GM12878 (cell line): Measurements from ENCODE around the gene MAX. TPM values are rescaled to one million over a fixed set of nuclear protein-coding genes. Genes with fewer than 3 reads are reported as not detected.

ENCODE experiments used
- ATAC-seq: fragments of 200-7000 bp; cut with Tn5 transposase; 3 replicates; pipeline ENCODE4 v1.9.1; 2020; ENCODE audit warnings: mild to moderate bottlenecking, moderate library complexity
- BruUV-seq: library from RNA; stranded (reverse); fragments of 400-500 nt; replicated peaks from 2 replicates; lab custom pipeline; 2021; lab: Mats Ljungman, UMichigan
- CTCF ChIA-PET: fragments of 300-600 bp; sonication (Branson Sonifier 250); formaldehyde crosslinking; extraction: SDS; loops from one replicate; lab custom pipeline; 2021; ENCODE audit warnings: inconsistent platforms; lab: Yijun Ruan, JAX
- POLR2A ChIA-PET: fragments of 350-600 bp; formaldehyde crosslinking; extraction: SDS; loops from one replicate; lab custom pipeline; 2021; ENCODE audit warnings: inconsistent platforms; lab: Charles Lee
- RAD21 ChIA-PET: fragments of 300-600 bp; sonication (Branson Sonifier 250); formaldehyde crosslinking; loops from one replicate; lab custom pipeline; 2023; ENCODE audit warnings: antibody characterized with exemption; ENCODE audit not compliant: unreplicated experiment; lab: Charles Lee
- SMC1A ChIA-PET: fragments of 300-600 bp; sonication (Branson Sonifier 250); formaldehyde crosslinking; loops from one replicate; lab custom pipeline; 2023; ENCODE audit not compliant: unreplicated experiment, uncharacterized antibody; lab: Charles Lee
- DNase-seq: peaks from one replicate; pipeline ENCODE4 v3.0.0-alpha.2; 2011; ENCODE audit warnings: low read depth, low spot score
- FAIRE-seq: peaks from 3 replicates; lab custom pipeline; 2011; peaks lifted over from hg19 to GRCh38; lab: Jason Lieb, UNC
- H2AFZ ChIP-seq: 2 replicates; pipeline ENCODE4 v1.6.0; 2011; ENCODE audit warnings: low read depth, low read length, control low read depth; ENCODE audit not compliant: control insufficient read depth
- H3K27ac ChIP-seq: 2 replicates; pipeline ENCODE4 v1.5.1; 2011; ENCODE audit warnings: control low read depth; ENCODE audit not compliant: control insufficient read depth, insufficient read depth
- H3K27me3 ChIP-seq, 2 experiments: replicated peaks in 1 of 2; 2 replicates each; pipeline versions ENCODE4 v1.6.0 to v1.6.1; 2011; ENCODE audit warnings: low read length in 1 of 2; ENCODE audit not compliant: control insufficient read depth in 2 of 2, insufficient read depth in 2 of 2
- H3K36me3 ChIP-seq, 2 experiments: 2 replicates each; pipeline ENCODE4 v1.5.1; 2011; ENCODE audit warnings: low read length in 1 of 2; ENCODE audit not compliant: control insufficient read depth in 2 of 2, insufficient read depth in 2 of 2
- H3K4me1 ChIP-seq: 2 replicates; pipeline ENCODE4 v1.6.1; 2011; ENCODE audit warnings: mild to moderate bottlenecking, low read length, moderate library complexity, mixed read lengths; ENCODE audit not compliant: control insufficient read depth, insufficient read depth
- H3K4me2 ChIP-seq: 2 replicates; pipeline ENCODE4 v1.6.0; 2011; ENCODE audit warnings: control low read depth; ENCODE audit not compliant: control insufficient read depth, insufficient read depth
- H3K4me3 ChIP-seq: fragments of 200-600 bp; sonication (generic); 2 replicates; pipeline ENCODE4 v1.5.1; 2016
- H3K79me2 ChIP-seq: 2 replicates; pipeline ENCODE4 v1.6.0; 2011; ENCODE audit warnings: low read length; ENCODE audit not compliant: control insufficient read depth, insufficient read depth
- H3K9ac ChIP-seq: 2 replicates; pipeline ENCODE4 v1.8.0; 2011; ENCODE audit warnings: low read length, control low read depth, mixed read lengths; ENCODE audit not compliant: control insufficient read depth, insufficient read depth
- H3K9me3 ChIP-seq: replicated peaks from 3 replicates; pipeline ENCODE4 v1.5.1; 2011; ENCODE audit warnings: mild to moderate bottlenecking, low read length; ENCODE audit not compliant: control insufficient read depth, insufficient read depth
- H4K20me1 ChIP-seq: 2 replicates; pipeline ENCODE4 v1.6.0; 2011; ENCODE audit not compliant: control insufficient read depth, insufficient read depth
- ASH2L ChIP-seq: fragments of 300-600, 200-600 bp; sonication (generic); IDR thresholded peaks from 2 replicates; pipeline ENCODE4 v1.6.1; 2017; ENCODE audit warnings: low read depth, mild to moderate bottlenecking, borderline replicate concordance
- CBFB ChIP-seq: IDR thresholded peaks from 2 replicates; pipeline ENCODE4 v1.6.1; 2016; ENCODE audit warnings: antibody characterized with exemption, low read depth
- DPF2 ChIP-seq: fragments of 450-650 bp; IDR thresholded peaks from 2 replicates; pipeline ENCODE4 v1.6.1; 2017; ENCODE audit warnings: mild to moderate bottlenecking
- IKZF2 ChIP-seq, 2 experiments: fragments of 450-650 bp; IDR thresholded peaks; 2 replicates each; pipeline ENCODE4 v1.6.1; 2017; ENCODE audit warnings: mild to moderate bottlenecking in 2 of 2, moderate library complexity in 2 of 2
- LARP7 ChIP-seq: fragments of 450-650 bp; IDR thresholded peaks from 2 replicates; pipeline ENCODE4 v1.6.1; 2017; ENCODE audit warnings: mild to moderate bottlenecking
- MXI1 ChIP-seq: fragments of 150-350 bp; IDR thresholded peaks from 2 replicates; pipeline ENCODE4 v1.6.1; 2011; ENCODE audit warnings: low read depth, mild to moderate bottlenecking, inconsistent platforms, low read length, improper control_type of control experiment
- SMAD5 ChIP-seq: IDR thresholded peaks from 2 replicates; pipeline ENCODE4 v1.6.1; 2016; ENCODE audit warnings: antibody characterized with exemption, low read depth
- YY1 ChIP-seq: IDR thresholded peaks from 2 replicates; pipeline ENCODE4 v1.6.1; 2011; ENCODE audit warnings: low read depth, mild to moderate bottlenecking, low read length
- whole genome bisulfite sequencing: methylation state at CpG from one replicate; pipeline ENCODE4 v1.1.6; 2016; ENCODE audit warnings: low lambda C conversion rate; ENCODE audit not compliant: insufficient replicate concordance, insufficient coverage; ENCODE audit errors: missing lambda C conversion rate; 5-methylcytosine and 5-hydroxymethylcytosine counted together
- in situ Hi-C: fragments of 300-500 bp; cut with MboI; formaldehyde crosslinking; loops from 9 replicates; pipeline ENCODE4 v1.14.3; 2018; ENCODE audit warnings: mixed read lengths
- intact Hi-C: fragments of 100-400 bp; cut with micrococcal nuclease; formaldehyde crosslinking; loops from one replicate; pipeline ENCODE4 v1.14.2; 2022; ENCODE audit not compliant: unreplicated experiment
- polyA plus RNA-seq, 11 experiments: library from polyadenylated mRNA; depleted of rRNA in 4 of 11; unstranded in 6 of 11; stranded (reverse) in 5 of 11; fragments of >200 nt; fragmentation: Nextera tagmentation in 4 of 11; fragmentation: Illumina TruSeq in 1 of 11; extraction: Ambion mirVana in 4 of 11; extraction: Trizol in 1 of 11; gene quantifications; 1 replicate in 1 of 11; 2 replicates in 10 of 11; pipeline versions ENCODE4 v1.2.1 to v1.2.3, GENCODE V29; 2011 to 2016; ENCODE audit warnings: inconsistent platforms in 2 of 11, missing spikeins in 2 of 11, low read depth in 1 of 11
- total RNA-seq, 4 experiments: library from RNA; depleted of rRNA in 3 of 4; stranded (reverse); fragments of >200 nt in 3 of 4; fragmentation: Illumina TruSeq in 1 of 4; extraction: Trizol in 1 of 4; gene quantifications; 2 replicates each; pipeline versions ENCODE4 v1.2.1 to v1.2.3, GENCODE V29; 2013 to 2021
- TF ChIP-seq, protein P1 (sequence below): fragments of 450-650 bp; conservative IDR thresholded peaks from 2 replicates; pipeline ENCODE4 v1.6.1; 2017; ENCODE audit warnings: mild to moderate bottlenecking, moderate library complexity

Gene MAX
- total and polyA plus RNA-seq, 10 of the 15 experiments (the other 5 are each of a cell fraction or from before 2014, with no cell fraction given): 21.5 to 122 (median 67.5) TPM

DNA sequence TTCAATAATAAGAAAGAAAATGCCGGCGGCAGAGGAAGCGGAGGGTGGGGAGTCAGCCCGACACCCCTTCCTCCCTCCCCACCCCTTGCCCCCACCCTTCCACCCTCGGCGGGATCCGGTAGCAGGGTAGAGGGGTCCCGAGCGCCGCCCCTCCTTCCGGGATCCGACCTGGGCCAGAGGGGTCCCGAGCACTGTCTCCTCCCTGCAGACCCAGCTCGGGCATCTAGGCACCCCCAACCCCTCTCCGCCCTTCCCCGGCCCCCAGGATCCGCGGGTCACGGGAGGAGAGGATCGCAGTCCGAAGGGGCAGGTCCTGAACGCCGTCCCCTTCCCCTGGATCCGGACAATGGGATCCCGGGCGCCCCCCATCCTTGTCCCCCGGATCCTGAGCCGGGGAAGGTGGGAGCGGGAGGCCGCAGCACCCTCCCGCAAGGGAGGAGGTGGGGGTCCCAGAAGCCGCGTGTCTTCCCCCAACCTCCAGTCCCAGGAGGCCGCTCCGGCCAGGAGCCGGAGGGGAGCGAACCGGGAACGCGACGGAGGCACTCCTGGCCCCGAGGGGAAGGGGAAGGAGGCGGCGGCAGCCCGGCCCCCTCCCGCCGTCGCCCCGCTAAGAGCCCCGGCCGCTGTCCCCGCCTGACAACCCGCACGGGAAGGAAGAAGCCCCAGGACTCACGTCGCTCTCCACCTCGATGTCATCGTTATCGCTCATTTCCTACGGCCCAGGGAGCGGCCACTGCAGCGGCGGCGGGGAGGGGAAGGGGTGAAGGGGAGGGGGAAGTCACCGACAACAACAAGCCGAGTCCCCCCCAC, 481 bp downstream of the MAX start:
- Histone ChIP-seq H3K4me3 (peak overlapping the region; percentile 91), H4K20me1 (no peaks in the 10 kb centered on the region), H3K9me3 (no peaks in the 10 kb centered on the region), H3K27ac (peak overlapping the region; percentile 82), H2AFZ (peak overlapping the region; percentile 53), H3K4me1 (peaks cover 9% of the 10 kb centered on the region), H3K36me3 (peaks cover 0 to 4% of the 10 kb centered on the region in 2 experiments; a peak in 1 of 4 replicates), H3K79me2 (peaks cover 51% of the 10 kb centered on the region), H3K9ac (peak overlapping the region; percentile 81), H3K27me3 (no peaks in the 10 kb centered on the region), H3K4me2 (peak overlapping the region; percentile 48; the same call in 1 of the 2 replicates)
- ChIA-PET CTCF (no interaction called here), RAD21 (interaction anchor here (0.8 to 1.6 kb wide), 5 partner anchors 67 to 723 kb away, joined by 3 to 6 read pairs (median 3); partner anchors contain the start of gene FNTB), POLR2A (no interaction called here), SMC1A (interaction anchor here (1.0 to 1.4 kb wide), 3 partner anchors 14 to 115 kb away, joined by 3 to 4 read pairs (median 4); partner anchors contain the start of gene FNTB)
- no TSS peak for BruUV-seq
- DNase-seq (no peak), ATAC-seq (peak; percentile 58), FAIRE-seq (no peak)
- in situ Hi-C loops: no loop called here
- WGBS: under 1% methylated on average over 34 of the region's 66 CpGs
- TF ChIP-seq DPF2 (0 out of 2 replicates have a peak, but pooled peaks have one; percentile 37), MXI1 (peak; percentile 0; the same call in 1 of the 2 replicates), SMAD5 (no peak), ASH2L (no peak), CBFB (no peak; the same call in 1 of the 2 replicates), IKZF2 (IDR thresholded peaks at IDR 0.05) (no peak), LARP7 (peak; percentile 32; the same call in 1 of the 2 replicates), YY1 (no peak)
- TF ChIP-seq, protein P1, sequence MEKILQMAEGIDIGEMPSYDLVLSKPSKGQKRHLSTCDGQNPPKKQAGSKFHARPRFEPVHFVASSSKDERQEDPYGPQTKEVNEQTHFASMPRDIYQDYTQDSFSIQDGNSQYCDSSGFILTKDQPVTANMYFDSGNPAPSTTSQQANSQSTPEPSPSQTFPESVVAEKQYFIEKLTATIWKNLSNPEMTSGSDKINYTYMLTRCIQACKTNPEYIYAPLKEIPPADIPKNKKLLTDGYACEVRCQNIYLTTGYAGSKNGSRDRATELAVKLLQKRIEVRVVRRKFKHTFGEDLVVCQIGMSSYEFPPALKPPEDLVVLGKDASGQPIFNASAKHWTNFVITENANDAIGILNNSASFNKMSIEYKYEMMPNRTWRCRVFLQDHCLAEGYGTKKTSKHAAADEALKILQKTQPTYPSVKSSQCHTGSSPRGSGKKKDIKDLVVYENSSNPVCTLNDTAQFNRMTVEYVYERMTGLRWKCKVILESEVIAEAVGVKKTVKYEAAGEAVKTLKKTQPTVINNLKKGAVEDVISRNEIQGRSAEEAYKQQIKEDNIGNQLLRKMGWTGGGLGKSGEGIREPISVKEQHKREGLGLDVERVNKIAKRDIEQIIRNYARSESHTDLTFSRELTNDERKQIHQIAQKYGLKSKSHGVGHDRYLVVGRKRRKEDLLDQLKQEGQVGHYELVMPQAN: peak; percentile 60
- intact Hi-C loops: loop anchor here (2.0 to 5.0 kb wide), 2 partner anchors 57 to 115 kb away; partner anchors contain the start of gene FNTB
